ENCODE data around the gene ATP11B.

The ATP11B gene

DNA sequence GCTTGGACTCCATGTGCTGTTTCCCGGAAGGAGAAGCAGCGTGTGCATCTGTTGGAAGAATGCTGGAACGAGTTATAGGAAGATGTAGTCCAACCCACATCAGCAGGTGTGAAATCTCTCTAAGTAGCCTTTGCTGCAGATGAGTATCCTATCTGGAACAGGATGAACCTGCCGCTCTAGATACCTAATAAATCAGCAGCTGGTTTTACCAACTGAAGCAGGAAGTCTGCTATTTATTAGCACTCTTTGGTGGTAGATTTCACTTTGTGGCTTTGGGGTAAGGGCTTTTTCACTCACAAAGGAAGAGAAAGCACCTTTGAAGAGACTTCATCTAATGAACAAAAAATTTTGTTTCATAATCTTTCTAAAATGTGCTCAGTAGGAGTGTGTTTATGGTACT, 120.6 kb downstream of the ATP11B start:
- ATAC-seq, result peak; percentile 47 to 58

DNA sequence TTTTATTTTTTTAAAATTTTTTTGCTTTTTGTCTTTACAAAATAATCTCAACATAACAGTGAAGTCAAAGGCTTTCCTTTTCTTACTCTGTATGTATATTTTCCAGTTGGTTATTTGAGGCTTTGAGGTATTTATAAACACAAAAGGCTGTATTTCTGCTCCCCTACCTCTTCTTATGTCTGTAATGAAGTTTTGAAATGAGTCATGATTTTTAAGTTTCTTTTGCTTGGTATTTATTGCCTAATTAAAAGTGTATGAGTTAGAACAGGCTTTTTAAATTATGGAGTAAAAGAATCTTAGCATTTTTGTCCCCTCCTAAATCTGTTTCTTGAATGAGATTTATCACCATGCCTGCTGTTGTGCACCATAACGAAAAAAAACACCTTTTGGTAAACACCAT, 121.0 kb downstream of the ATP11B start:
- ATAC-seq, result peak; percentile 51 to 61

GRCh38 chr3:182917134-182917533, 123.8 kb downstream of the ATP11B start:
- ATAC-seq, result no peak

DNA sequence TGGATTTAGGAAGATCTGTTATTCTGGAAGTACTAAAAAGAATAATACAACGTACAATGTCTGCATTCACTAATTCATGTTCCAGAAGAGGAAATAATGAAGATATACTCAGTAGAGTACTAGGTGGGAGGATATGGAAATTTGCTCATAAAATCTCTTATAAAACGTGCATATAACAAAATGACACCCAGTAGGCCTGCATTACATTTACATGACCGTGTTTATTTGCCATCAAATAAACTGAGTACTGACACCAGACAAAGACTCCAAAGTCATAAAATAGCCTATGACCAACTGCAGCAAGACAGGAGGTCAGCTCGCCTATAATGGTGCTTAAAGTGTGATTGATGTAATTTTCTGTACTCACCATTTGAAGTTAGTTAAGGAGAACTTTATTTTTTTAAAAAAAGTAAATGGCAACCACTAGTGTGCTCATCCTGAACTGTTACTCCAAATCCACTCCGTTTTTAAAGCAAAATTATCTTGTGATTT, 126.6 kb downstream of the ATP11B start:
- no peak for ATAC-seq

- ATAC-seq, result no peak
Measured at GRCh38 chr3:182920515-182921084, 127.3 kb downstream of the ATP11B start.

DNA sequence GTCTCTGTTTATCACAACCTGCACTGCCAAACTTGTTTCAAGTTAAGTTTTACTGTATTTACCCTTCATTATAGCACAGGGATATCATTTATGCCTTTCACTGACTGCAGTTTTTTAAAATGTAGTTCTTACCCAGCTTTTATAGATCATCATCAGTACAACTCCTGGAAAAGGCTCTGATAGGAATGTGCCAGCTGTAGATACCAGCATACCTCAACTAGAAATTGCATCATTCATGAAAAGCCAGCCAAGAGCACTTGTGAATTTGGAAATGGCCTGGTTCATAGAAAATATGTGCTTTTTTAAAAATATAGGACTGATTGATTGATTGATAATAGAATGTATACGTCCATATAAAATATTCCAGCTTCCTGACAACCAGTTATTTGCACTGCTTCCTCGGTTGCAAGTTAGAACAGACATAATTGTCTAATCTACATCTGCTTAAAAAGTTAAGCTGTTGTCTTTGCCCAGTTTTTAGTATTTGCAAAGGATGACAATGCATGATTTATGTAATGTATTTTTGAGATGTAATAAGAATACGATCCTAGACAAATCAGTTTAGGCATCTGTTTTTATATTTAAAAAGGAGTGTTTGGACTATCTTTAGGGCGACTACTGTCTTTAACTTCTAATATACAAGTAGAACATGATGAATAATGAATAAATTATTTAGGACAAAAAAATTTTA, 128.5 kb downstream of the ATP11B start:
- ATAC-seq, result no peak

DNA sequence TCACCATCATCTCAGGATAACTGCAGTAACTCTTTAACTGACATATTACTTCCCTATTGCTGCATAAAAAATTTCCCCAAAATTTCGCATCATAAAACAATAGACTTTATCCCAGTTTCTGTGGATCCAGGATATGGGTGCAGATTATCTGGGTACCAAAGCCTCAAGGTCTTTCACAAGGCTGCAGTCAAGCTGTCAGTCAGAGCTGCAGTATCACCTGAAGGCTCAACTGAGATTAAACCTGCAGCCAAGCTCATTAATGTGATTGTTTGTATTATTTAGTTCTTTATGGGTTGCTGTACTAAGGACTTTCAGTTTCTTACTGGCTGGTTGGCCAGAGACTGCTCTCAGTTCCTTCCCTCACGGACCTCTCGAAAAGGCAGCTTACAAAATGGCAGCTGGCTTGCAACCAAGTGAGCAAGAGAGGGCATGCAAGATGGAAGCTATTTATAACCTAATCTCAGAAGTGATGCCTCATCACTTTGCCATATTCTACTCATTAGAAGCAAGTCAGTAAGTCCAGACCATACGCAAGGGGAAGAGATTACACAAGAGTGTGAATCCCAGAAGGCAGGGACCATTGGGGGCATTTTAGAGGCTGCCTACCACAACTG, 132.1 kb downstream of the ATP11B start:
- no peak for ATAC-seq

DNA sequence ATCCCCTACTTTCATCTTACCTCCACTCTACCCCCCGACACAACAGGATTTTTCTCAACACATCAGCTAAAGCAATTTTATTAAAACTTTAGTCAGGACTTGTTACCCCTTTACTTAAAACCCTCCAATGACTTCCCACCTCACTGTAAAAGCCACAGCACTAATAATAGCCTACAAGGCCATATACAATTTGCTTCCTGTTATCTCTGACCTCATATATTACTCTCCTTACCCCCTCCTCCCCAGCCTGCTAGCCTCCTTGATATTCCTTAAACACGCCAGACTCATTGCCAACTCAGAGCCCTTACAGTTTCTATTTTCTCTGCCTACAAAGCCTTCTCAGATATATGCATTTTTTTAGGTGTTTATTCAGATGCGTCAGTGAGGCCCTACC, 132.6 kb downstream of the ATP11B start:
- no peak for ATAC-seq

GRCh38 chr3:182935803-182936202, 142.5 kb downstream of the ATP11B start:
- no peak for ATAC-seq

GRCh38 chr3:182936239-182936917, 143.1 kb downstream of the ATP11B start:
- no peak for ATAC-seq

GRCh38 chr3:182936918-182937285, 143.6 kb downstream of the ATP11B start:
- no peak for ATAC-seq

DNA sequence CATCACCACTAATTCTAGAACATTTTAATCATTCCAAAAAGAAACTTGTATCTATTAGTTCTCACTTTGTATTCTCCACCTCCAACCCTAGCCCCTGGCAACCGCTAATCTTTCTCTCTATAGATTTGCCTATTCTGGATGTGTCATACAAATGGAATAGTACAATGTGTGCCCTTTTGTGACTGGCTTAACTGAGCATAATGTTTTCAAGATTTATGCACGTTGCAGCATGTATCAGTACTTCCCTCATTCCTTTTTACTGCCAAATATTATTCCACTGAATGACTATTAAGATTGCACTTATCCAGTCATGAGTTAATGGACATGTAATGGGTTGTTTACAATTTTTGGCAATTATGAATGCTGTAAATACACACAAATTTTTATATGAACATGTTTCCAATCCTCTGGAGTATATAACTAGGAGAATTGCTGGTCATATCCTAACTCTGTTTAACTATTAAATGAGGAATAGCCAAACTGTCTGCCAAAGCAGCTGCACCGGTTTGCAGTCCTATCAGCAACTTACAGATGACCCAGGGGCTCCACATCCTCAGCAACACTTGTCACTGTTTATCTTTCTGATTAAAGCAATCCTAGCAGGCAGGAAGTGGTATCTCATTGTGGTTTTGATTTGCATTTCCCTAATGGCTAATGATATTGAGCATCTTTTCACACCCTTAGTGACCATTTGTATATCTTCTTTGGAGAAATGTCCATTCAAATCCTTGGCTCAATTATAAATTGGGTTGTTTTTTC, 144.2 kb downstream of the ATP11B start:
- ATAC-seq, result no peak

- peak; percentile 44 to 62 for ATAC-seq
Measured at GRCh38 chr3:182940266-182940808, 147.0 kb downstream of the ATP11B start.

DNA sequence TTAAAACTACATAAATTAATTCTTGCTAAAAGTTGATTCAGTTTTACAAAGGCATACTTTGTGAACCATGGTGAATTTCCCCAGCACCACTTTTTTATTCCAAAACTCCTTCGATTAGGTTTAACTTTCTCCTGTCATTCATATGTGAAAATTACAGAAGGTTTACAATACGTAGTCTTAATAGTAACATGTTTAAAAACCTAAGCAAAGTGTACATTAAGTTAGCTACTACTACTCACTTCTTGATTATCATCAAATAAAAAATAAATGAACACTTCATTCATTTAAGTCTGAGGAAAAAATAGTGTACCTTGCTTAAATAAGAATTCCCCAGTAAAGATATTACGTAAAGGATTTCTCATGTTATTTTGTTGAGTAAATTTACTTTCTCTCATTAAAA, 148.4 kb downstream of the ATP11B start:
- no peak for ATAC-seq

DNA sequence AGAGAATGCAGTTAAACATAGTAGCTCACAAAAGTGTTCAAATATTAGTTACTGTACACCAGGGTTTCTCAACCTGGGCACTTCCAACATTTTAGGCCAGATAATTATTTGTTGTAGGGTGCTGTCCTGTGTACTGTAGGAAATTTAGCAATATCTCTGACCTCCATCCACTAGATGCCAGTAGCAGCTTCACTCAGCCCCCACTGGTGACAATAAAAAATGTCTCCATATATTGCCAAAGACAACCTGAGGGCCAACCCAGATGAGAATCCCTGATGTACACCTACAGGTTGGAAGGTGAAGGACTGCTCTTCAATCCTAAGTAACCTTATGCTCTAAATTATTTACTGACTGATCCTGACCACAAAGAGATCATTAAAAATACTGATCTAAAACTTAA, 154.6 kb downstream of the ATP11B start:
- ATAC-seq, result no peak

DNA sequence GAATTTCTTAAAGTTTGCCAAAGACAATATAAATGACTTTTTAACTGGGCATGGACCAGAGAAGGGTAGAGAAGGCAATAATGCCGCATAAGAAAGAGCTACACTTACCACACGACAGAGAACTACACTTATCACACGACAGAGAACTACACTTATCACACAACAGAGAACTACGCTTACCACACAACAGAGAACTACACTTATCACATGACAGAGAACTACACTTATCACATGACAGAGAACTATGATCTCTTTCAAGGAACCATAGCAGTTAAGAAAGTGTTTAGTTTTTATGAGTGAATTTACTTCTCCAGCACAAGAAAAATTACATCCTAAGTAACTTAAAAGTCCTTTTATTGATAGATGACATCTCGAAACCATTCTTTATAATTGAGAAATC, 155.0 kb downstream of the ATP11B start:
- no peak for ATAC-seq

DNA sequence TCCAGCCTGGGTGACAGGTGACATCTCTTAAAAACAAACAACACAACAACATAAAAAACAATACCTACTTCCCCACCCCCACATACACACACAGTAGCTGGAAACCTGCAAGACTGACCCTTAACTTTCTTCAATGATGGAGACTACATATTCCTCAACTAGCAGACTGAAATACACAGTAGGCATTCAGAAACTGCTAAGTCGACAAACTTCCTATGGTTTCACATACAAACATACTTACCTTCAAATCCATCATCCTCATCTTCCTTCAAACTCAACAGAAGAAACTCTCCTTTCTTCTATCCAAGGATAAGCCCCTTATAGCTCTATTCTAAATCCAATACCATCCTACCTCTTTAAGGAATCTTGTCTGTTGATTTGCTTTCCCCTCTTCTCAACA, 156.4 kb downstream of the ATP11B start:
- ATAC-seq, result no peak

GRCh38 chr3:182954553-182955235, 161.4 kb downstream of the ATP11B start:
- ATAC-seq, result no peak

- ATAC-seq, result no peak
Measured at GRCh38 chr3:182957226-182957625, 163.9 kb downstream of the ATP11B start.

DNA sequence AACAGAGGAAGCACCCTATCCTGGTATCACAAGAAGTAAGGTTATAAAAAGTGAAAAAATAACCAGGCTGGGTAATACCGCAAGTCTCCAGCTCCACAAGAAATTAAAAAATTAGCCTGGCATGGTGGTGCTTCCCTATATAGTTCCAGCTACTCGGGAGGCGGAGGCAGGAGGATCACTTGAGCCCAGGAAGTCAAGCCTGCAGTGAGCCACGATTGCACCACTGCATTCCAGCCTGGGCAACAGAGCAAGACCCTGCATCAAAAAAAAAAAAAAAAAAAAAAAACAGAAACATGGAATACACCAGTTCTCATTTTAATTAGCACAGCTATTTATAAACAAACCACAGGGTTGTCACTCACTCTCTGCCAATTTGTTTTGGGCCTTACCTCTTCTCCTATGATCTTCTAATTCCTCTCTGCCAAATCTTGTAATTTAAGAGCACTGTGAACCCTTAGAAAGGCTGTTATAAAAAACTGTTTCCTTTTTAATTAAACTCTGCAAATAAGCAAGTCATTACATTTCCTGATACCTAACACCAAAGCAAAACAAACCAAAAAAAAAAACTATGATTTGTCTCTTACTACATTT, 164.5 kb downstream of the ATP11B start:
- no peak for ATAC-seq

- ATAC-seq, result no peak
Measured at GRCh38 chr3:182959474-182960350, 166.4 kb downstream of the ATP11B start.
